ENCODE results near the gene PBRM1. TPM values are rescaled to one million over a fixed set of nuclear protein-coding genes. Genes with fewer than 3 reads are reported as not detected.

Gene PBRM1
- polyA plus RNA-seq, 1 donor (not counting 4 experiments of a cell fraction or from before 2014, with no cell fraction given): 26.0 TPM

DNA sequence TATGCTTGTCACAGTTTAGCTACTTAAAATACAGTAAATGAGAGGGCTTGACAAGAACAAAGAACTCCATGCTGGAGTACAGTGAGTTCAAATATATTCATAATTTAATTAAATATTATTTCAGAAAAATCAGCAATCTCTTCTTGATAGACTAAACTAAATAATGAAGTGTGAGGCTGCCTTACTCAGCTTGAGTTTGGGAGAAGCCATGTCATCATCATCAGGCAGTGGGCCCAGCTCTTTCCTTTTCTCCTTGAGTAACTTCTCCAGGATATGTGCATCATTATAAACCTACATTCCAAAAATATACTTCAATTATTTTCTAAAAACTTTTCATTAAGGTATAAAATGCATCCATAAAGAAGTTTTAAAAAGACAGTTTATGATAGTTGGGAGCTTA lies 70.5 kb downstream of the PBRM1 start:
- Histone ChIP-seq H3K27me3 (ENCODE audit: control insufficient read depth, extremely low read depth, insufficient read depth, low read length) (no peaks in the 10 kb centered on the region), H3K4me2 (ENCODE audit: control insufficient read depth, extremely low read depth, insufficient read depth, low read depth, low read length) (no peak overlapping the region), H3K27ac (ENCODE audit: control insufficient read depth, insufficient read depth, low read length) (no peak overlapping the region), H3K9me1 (ENCODE audit: control insufficient read depth, extremely low read depth, insufficient read depth, low read length) (no peaks in the 10 kb centered on the region), H2AFZ (ENCODE audit: control insufficient read depth, low read length) (no peak overlapping the region), H3K79me2 (ENCODE audit: control insufficient read depth, insufficient read depth, low read length) (no peaks in the 10 kb centered on the region), H3K9me3 (ENCODE audit: control insufficient read depth, low read depth, low read length) (no peaks in the 10 kb centered on the region), H3K36me3 (ENCODE audit: control insufficient read depth in 2 of 2, extremely low read depth in 1 of 2, insufficient read depth in 2 of 2, low read length in 2 of 2) (peaks cover 5 to 11% of the 10 kb centered on the region in 2 experiments), H4K20me1 (ENCODE audit: control insufficient read depth, extremely low read depth, insufficient read depth, low read length) (no peaks in the 10 kb centered on the region), H3K4me1 (ENCODE audit: control insufficient read depth, extremely low read depth, insufficient read depth, low read length) (no peaks in the 10 kb centered on the region), H3K4me3 (ENCODE audit: control insufficient read depth in 2 of 3, extremely low read depth in 1 of 3, insufficient read depth in 2 of 3, low read depth in 1 of 3, low read length in 3 of 3) (no peak overlapping the region), H3K9ac (ENCODE audit: control insufficient read depth, extremely low read depth, insufficient read depth, low read length) (no peak overlapping the region)
- TF ChIP-seq, protein P1, sequence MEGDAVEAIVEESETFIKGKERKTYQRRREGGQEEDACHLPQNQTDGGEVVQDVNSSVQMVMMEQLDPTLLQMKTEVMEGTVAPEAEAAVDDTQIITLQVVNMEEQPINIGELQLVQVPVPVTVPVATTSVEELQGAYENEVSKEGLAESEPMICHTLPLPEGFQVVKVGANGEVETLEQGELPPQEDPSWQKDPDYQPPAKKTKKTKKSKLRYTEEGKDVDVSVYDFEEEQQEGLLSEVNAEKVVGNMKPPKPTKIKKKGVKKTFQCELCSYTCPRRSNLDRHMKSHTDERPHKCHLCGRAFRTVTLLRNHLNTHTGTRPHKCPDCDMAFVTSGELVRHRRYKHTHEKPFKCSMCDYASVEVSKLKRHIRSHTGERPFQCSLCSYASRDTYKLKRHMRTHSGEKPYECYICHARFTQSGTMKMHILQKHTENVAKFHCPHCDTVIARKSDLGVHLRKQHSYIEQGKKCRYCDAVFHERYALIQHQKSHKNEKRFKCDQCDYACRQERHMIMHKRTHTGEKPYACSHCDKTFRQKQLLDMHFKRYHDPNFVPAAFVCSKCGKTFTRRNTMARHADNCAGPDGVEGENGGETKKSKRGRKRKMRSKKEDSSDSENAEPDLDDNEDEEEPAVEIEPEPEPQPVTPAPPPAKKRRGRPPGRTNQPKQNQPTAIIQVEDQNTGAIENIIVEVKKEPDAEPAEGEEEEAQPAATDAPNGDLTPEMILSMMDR (optimal IDR thresholded peaks at IDR 0.05 in 1 of 3, IDR thresholded peaks at IDR 0.05 in 1 of 3, conservative IDR thresholded peaks at IDR 0.05 in 1 of 3; ENCODE audit: extremely low read depth in 1 of 3, insufficient read depth in 2 of 3, low read length in 3 of 3): no peak
- no peak for TF ChIP-seq EZH2 (IDR thresholded peaks at IDR 0.05; ENCODE audit: low read length)
- DNase-seq (ENCODE audit: low read depth, low spot score) (no peak), FAIRE-seq (no peak)
- dilution Hi-C loops (cut with MboI; ENCODE audit: extremely low pct_ligation_motif_present, low sequenced_read_pairs): no loop called here

DNA sequence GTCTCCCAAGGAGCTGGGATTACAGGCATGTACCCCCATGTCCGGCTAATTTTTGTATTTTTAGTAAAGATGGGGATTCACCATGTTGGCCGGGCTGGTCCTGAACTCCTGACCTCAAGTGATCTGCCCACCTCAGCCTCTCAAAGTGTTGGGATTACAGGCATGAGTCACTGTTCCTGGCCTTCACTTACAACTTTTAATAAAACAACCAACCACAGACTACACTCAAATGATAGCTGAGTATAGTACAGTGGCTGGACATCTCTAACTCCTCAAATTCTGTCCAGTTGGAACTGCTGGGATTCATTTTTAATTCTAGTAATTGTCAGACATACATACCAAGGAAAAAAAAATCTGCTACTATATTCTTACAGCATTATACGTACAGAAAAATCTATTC lies 71.0 kb downstream of the PBRM1 start:
- Histone ChIP-seq H3K79me2 (ENCODE audit: control insufficient read depth, insufficient read depth, low read length) (no peaks in the 10 kb centered on the region), H3K27me3 (ENCODE audit: control insufficient read depth, extremely low read depth, insufficient read depth, low read length) (no peaks in the 10 kb centered on the region), H2AFZ (ENCODE audit: control insufficient read depth, low read length) (no peak overlapping the region), H3K9me3 (ENCODE audit: control insufficient read depth, low read depth, low read length) (no peaks in the 10 kb centered on the region), H3K4me2 (ENCODE audit: control insufficient read depth, extremely low read depth, insufficient read depth, low read depth, low read length) (no peak overlapping the region), H4K20me1 (ENCODE audit: control insufficient read depth, extremely low read depth, insufficient read depth, low read length) (no peaks in the 10 kb centered on the region), H3K4me3 (ENCODE audit: control insufficient read depth in 2 of 3, extremely low read depth in 1 of 3, insufficient read depth in 2 of 3, low read depth in 1 of 3, low read length in 3 of 3) (no peak overlapping the region), H3K36me3 (ENCODE audit: control insufficient read depth in 2 of 2, extremely low read depth in 1 of 2, insufficient read depth in 2 of 2, low read length in 2 of 2) (peaks cover 5 to 9% of the 10 kb centered on the region in 2 experiments), H3K9me1 (ENCODE audit: control insufficient read depth, extremely low read depth, insufficient read depth, low read length) (no peaks in the 10 kb centered on the region), H3K4me1 (ENCODE audit: control insufficient read depth, extremely low read depth, insufficient read depth, low read length) (no peaks in the 10 kb centered on the region), H3K9ac (ENCODE audit: control insufficient read depth, extremely low read depth, insufficient read depth, low read length) (no peak overlapping the region), H3K27ac (ENCODE audit: control insufficient read depth, insufficient read depth, low read length) (no peak overlapping the region)
- dilution Hi-C loops (cut with MboI; ENCODE audit: extremely low pct_ligation_motif_present, low sequenced_read_pairs): no loop called here
- DNase-seq (ENCODE audit: low read depth, low spot score): no peak
- TF ChIP-seq, protein P1 (optimal IDR thresholded peaks at IDR 0.05 in 1 of 3, IDR thresholded peaks at IDR 0.05 in 1 of 3, conservative IDR thresholded peaks at IDR 0.05 in 1 of 3; ENCODE audit: extremely low read depth in 1 of 3, insufficient read depth in 2 of 3, low read length in 3 of 3): no peak
- no peak for TF ChIP-seq EZH2 (IDR thresholded peaks at IDR 0.05; ENCODE audit: low read length)
- FAIRE-seq: no peak

All from keratinocyte (primary cell).